PC-3 (cell line): ENCODE data around the gene PHF24. TPM values are rescaled to one million over a fixed set of nuclear protein-coding genes. Genes with fewer than 3 reads are reported as not detected.

Source experiments
- ATAC-seq: fragments of 200-7000 bp; cut with Tn5 transposase; 2 replicates; pipeline ENCODE4 v1.9.1; 2020; ENCODE audit warnings: mild to moderate bottlenecking, moderate library complexity
- Bru-seq: library from RNA; stranded (reverse); fragments of 400-500 nt; gene quantifications from one replicate; lab custom pipeline; 2021; lab: Mats Ljungman, UMichigan
- BruChase-seq, 2 experiments: library from RNA; stranded (reverse); fragments of 400-500 nt; gene quantifications; one replicate each; lab custom pipeline; 2021; lab: Mats Ljungman, UMichigan
- BruUV-seq: library from RNA; stranded (reverse); fragments of 400-500 nt; replicated peaks from 2 replicates; lab custom pipeline; 2021; lab: Mats Ljungman, UMichigan
- CTCF ChIA-PET: fragments of 300-600 bp; sonication (Branson Sonifier 250); formaldehyde crosslinking; loops from one replicate; lab custom pipeline; 2022; ENCODE audit warnings: antibody characterized with exemption; lab: Charles Lee
- POLR2A ChIA-PET: fragments of 300-600 bp; sonication (Branson Sonifier 250); formaldehyde crosslinking; loops from one replicate; lab custom pipeline; 2022; ENCODE audit warnings: antibody characterized with exemption; ENCODE audit not compliant: unreplicated experiment; lab: Charles Lee
- DNase-seq: peaks from one replicate; pipeline ENCODE4 v3.0.0-alpha.2; 2015
- H2AFZ ChIP-seq: fragments of 300-600 bp; sonication (generic); 2 replicates; pipeline ENCODE4 v1.6.0; 2016; ENCODE audit warnings: antibody characterized with exemption, low read length
- H3F3A ChIP-seq: fragments of 300-600 bp; sonication (generic); one replicate; pipeline ENCODE4 v1.6.0; 2017; ENCODE audit warnings: antibody characterized with exemption, low read length, control low read depth, mild to moderate bottlenecking; ENCODE audit not compliant: unreplicated experiment
- H3K27ac ChIP-seq: fragments of 300-600 bp; sonication (generic); 2 replicates; pipeline ENCODE4 v1.5.1; 2016; ENCODE audit warnings: mild to moderate bottlenecking, low read length
- H3K27me3 ChIP-seq: fragments of 300-600 bp; sonication (generic); 2 replicates; pipeline ENCODE4 v1.6.1; 2016; ENCODE audit warnings: low read length, mixed read lengths
- H3K36me3 ChIP-seq: fragments of 300-600 bp; sonication (generic); 2 replicates; pipeline ENCODE4 v1.6.1; 2016; ENCODE audit warnings: low read depth, mixed run types, low read length, mixed read lengths
- H3K4me1 ChIP-seq: fragments of 300-600 bp; sonication (generic); 2 replicates; pipeline ENCODE4 v1.5.1; 2016; ENCODE audit warnings: low read length; ENCODE audit not compliant: insufficient read depth
- H3K4me2 ChIP-seq: fragments of 300-600 bp; sonication (generic); 2 replicates; pipeline ENCODE4 v1.6.0; 2016; ENCODE audit warnings: low read length
- H3K4me3 ChIP-seq: fragments of 300-600 bp; sonication (generic); 2 replicates; pipeline ENCODE4 v1.5.1; 2016; ENCODE audit warnings: mild to moderate bottlenecking, low read length, mixed read lengths
- H3K79me2 ChIP-seq: fragments of 300-600 bp; sonication (generic); 2 replicates; pipeline ENCODE4 v1.6.1; 2017; ENCODE audit warnings: low read length, mixed read lengths
- H3K9ac ChIP-seq: fragments of 300-600 bp; sonication (generic); 2 replicates; pipeline ENCODE4 v1.6.0; 2016; ENCODE audit warnings: mild to moderate bottlenecking, low read length
- H3K9me2 ChIP-seq: fragments of 300-600 bp; sonication (generic); replicated peaks from 2 replicates; pipeline ENCODE4 v1.6.1; 2016; ENCODE audit warnings: mixed run types, low read length, mixed read lengths
- H3K9me3 ChIP-seq: fragments of 300-600 bp; sonication (generic); 2 replicates; pipeline ENCODE4 v1.6.1; 2016; ENCODE audit warnings: low read length, mixed read lengths
- H4K20me1 ChIP-seq: fragments of 300-600 bp; sonication (generic); 2 replicates; pipeline ENCODE4 v1.6.1; 2016; ENCODE audit warnings: low read length, mixed read lengths
- CTCF ChIP-seq: fragments of 300-600 bp; sonication (generic); conservative IDR thresholded peaks from 2 replicates; pipeline ENCODE4 v1.5.1; 2017; ENCODE audit warnings: antibody characterized with exemption, low read depth, mild to moderate bottlenecking, low read length
- EZH2 ChIP-seq: fragments of 300-600 bp; sonication (generic); IDR thresholded peaks from one replicate; pipeline ENCODE4 v1.6.1; 2017; ENCODE audit warnings: antibody characterized with exemption, mild to moderate bottlenecking, low read length; ENCODE audit not compliant: unreplicated experiment
- EZH2phosphoT487 ChIP-seq: fragments of 300-600 bp; sonication (generic); IDR thresholded peaks from 2 replicates; pipeline ENCODE4 v1.6.1; 2018; ENCODE audit warnings: mild to moderate bottlenecking, antibody characterized with exemption, low read length, borderline replicate concordance
- intact Hi-C: fragments of 100-400 bp; cut with micrococcal nuclease; formaldehyde crosslinking; loops from 2 replicates; pipeline ENCODE4 v1.9.0; 2023
- long read RNA-seq: library from polyadenylated mRNA; unstranded; transcript quantifications from one replicate; pipeline ENCODE4 v2.0.0, GENCODE V29; 2021; ENCODE audit not compliant: unreplicated experiment
- total RNA-seq: library from RNA; depleted of rRNA; stranded (reverse); fragments of >200 nt; gene quantifications from 2 replicates; pipeline ENCODE4 v1.2.3, GENCODE V29; 2014; rRNA removed

Gene PHF24
- total RNA-seq = not detected in 2 replicates
- percentile 6 among the genes with signal in this experiment for Bru-seq, nascent RNA
- BruChase-seq, experiment 1, labeled RNA remaining after a 6-hour chase = not detected
- percentile 3 among the genes with signal in this experiment for BruChase-seq, experiment 2, labeled RNA remaining after a 2-hour chase
- long read RNA-seq = 0 reads

- POLR2A ChIA-PET = no interaction called here
- ATAC-seq = peak; percentile 70
- H3K4me2 ChIP-seq = peak within 1 kb of the TSS; percentile 39; the same call in 1 of the 2 replicates
These were observed at the start of gene PHF24 for GRCh38 chr9:34957492-34958410. Gene PHF24 (plus strand): TSS chr9:34958285. CDS start chr9:34971299, 13,014 bp downstream.

GRCh38 chr9:34927061-34927460 lies 31.0 kb upstream of the PHF24 start:
- Histone ChIP-seq H3K9me3 (no peaks in the 10 kb centered on the region), H2AFZ (no peak overlapping the region), H3K9ac (no peak overlapping the region), H3K4me3 (no peak overlapping the region), H3K9me2 (no peaks in the 10 kb centered on the region), H3K27me3 (peaks cover 16% of the 10 kb centered on the region), H3K36me3 (no peaks in the 10 kb centered on the region), H3K4me2 (no peak overlapping the region), H3F3A (no peaks in the 10 kb centered on the region), H3K4me1 (no peaks in the 10 kb centered on the region), H3K27ac (no peak overlapping the region), H4K20me1 (no peaks in the 10 kb centered on the region), H3K79me2 (no peaks in the 10 kb centered on the region)
- ATAC-seq (no peak), DNase-seq (no peak)
- POLR2A ChIA-PET = no interaction called here
- intact Hi-C loops = no loop called here
- TF ChIP-seq EZH2phosphoT487 (no peak), CTCF (no peak), EZH2 (no peak)
- CTCF ChIA-PET = no interaction called here
- BruUV-seq = no TSS peak

More at GRCh38 chr9:34957492-34958410, at the start of gene PHF24:
- Histone ChIP-seq H3F3A (no peaks in the 10 kb centered on the region), H2AFZ (no peak within 1 kb of the TSS), H3K4me1 (no peaks in the 10 kb centered on the region), H3K9me3 (no peaks in the 10 kb centered on the region), H3K79me2 (no peaks in the 10 kb centered on the region), H3K27ac (no peak within 1 kb of the TSS), H4K20me1 (no peaks in the 10 kb centered on the region), H3K27me3 (peaks cover 54% of the 10 kb centered on the region), H3K9me2 (no peaks in the 10 kb centered on the region), H3K36me3 (no peaks in the 10 kb centered on the region), H3K9ac (no peak within 1 kb of the TSS), H3K4me3 (no peak within 1 kb of the TSS)
- CTCF ChIA-PET = no interaction called here
- TF ChIP-seq EZH2phosphoT487 = no peak
- BruUV-seq = no TSS peak
- intact Hi-C loops = no loop called here
- no peak for DNase-seq

GRCh38 chr9:34928921-34929320 lies 29.2 kb upstream of the PHF24 start:
- Histone ChIP-seq H3K4me2 (no peak overlapping the region), H4K20me1 (no peaks in the 10 kb centered on the region), H3K4me3 (no peak overlapping the region), H3K27ac (no peak overlapping the region), H3K27me3 (peaks cover 19% of the 10 kb centered on the region), H3K9me3 (no peaks in the 10 kb centered on the region), H3K36me3 (no peaks in the 10 kb centered on the region), H3K79me2 (no peaks in the 10 kb centered on the region), H3K9ac (no peak overlapping the region), H3K9me2 (no peaks in the 10 kb centered on the region), H2AFZ (no peak overlapping the region), H3K4me1 (no peaks in the 10 kb centered on the region), H3F3A (no peaks in the 10 kb centered on the region)
- BruUV-seq = no TSS peak
- DNase-seq = no peak
- ATAC-seq = no peak
- ChIA-PET POLR2A (no interaction called here), CTCF (interaction anchor here (1.5 kb wide), 1 partner anchor 30 kb away, joined by 5 read pairs; no protein-coding TSS in a partner anchor)
- no peak for TF ChIP-seq EZH2
- TF ChIP-seq EZH2phosphoT487 = no peak
- TF ChIP-seq CTCF = no peak
- intact Hi-C loops = no loop called here
